ENCODE data around the gene GNG3.
"Not testable (repeated sequence)": the region's sequence is repeated elsewhere in the genome, so short reads cannot be mapped to it uniquely, and the experiment has no call there.

Gene GNG3

DNA sequence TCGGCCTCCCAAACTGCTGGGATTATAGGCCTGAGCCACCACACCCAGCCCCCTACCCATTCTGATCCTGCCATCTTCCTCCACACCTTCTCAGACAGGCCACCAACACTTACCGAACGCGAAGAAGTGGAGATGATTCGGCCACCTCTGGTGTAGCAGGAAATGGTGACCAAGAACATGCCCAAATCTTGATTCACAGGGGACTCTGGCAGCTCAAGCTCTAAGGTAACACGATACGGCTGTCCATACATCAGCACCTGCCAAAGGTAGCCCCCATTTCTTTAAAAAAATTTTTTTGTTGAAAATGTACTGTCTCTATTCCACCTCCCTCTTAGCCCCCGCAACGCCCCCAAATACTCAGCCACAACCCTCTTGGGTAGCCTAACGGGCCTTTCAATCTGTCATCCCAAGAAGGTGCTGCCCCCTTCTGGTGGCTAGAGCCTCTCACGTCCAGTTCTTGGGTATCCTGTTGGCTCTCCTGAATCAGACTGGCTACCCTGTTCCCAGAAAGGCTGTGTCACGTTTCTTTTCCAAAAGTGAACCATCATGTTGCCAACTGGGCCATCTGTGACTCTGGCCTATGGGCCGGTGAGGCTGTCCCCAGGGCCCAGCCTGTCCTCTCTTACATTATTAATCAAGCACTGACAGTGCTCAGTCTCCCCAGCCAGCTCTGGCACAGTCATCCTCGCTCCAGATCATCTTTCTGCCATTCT, 12.9 kb upstream of the GNG3 start:
- no peaks in the 10 kb centered on the region for H3K9me3 ChIP-seq (ENCODE audit: control insufficient read depth, low read length)
- H3K4me2 ChIP-seq (ENCODE audit: low read length): no peak overlapping the region
- peaks cover 3% of the 10 kb centered on the region for H3K79me2 ChIP-seq
- H3K36me3 ChIP-seq (ENCODE audit: control insufficient read depth, insufficient read depth, low read length): no peaks in the 10 kb centered on the region
- TF ChIP-seq, protein P1, sequence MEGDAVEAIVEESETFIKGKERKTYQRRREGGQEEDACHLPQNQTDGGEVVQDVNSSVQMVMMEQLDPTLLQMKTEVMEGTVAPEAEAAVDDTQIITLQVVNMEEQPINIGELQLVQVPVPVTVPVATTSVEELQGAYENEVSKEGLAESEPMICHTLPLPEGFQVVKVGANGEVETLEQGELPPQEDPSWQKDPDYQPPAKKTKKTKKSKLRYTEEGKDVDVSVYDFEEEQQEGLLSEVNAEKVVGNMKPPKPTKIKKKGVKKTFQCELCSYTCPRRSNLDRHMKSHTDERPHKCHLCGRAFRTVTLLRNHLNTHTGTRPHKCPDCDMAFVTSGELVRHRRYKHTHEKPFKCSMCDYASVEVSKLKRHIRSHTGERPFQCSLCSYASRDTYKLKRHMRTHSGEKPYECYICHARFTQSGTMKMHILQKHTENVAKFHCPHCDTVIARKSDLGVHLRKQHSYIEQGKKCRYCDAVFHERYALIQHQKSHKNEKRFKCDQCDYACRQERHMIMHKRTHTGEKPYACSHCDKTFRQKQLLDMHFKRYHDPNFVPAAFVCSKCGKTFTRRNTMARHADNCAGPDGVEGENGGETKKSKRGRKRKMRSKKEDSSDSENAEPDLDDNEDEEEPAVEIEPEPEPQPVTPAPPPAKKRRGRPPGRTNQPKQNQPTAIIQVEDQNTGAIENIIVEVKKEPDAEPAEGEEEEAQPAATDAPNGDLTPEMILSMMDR (IDR thresholded peaks at IDR 0.05): peak; percentile 56
- no peaks in the 10 kb centered on the region for H3K4me1 ChIP-seq
- H3K4me3 ChIP-seq (ENCODE audit: low read depth, low read length): no peak overlapping the region
- H3K27me3 ChIP-seq (ENCODE audit: control insufficient read depth, insufficient read depth, low read length): no peaks in the 10 kb centered on the region
- no peak overlapping the region for H3K27ac ChIP-seq
- H2AFZ ChIP-seq: no peak overlapping the region
- H3K9ac ChIP-seq: no peak overlapping the region

- Histone ChIP-seq H3K27me3 (ENCODE audit: control insufficient read depth, insufficient read depth, low read length) (no peaks in the 10 kb centered on the region), H3K79me2 (peaks cover 3% of the 10 kb centered on the region), H3K9ac (no peak overlapping the region), H3K4me3 (ENCODE audit: low read depth, low read length) (no peak overlapping the region), H3K4me1 (peaks cover 5% of the 10 kb centered on the region), H3K36me3 (ENCODE audit: control insufficient read depth, insufficient read depth, low read length) (no peaks in the 10 kb centered on the region), H2AFZ (no peak overlapping the region), H3K27ac (no peak overlapping the region), H3K4me2 (ENCODE audit: low read length) (no peak overlapping the region), H3K9me3 (ENCODE audit: control insufficient read depth, low read length) (no peaks in the 10 kb centered on the region)
- TF ChIP-seq, protein P1 (IDR thresholded peaks at IDR 0.05): no peak
Measured at GRCh38 chr11:62702246-62702645, 5.2 kb upstream of the GNG3 start.

- H2AFZ ChIP-seq; H3K36me3 ChIP-seq (ENCODE audit: control insufficient read depth, insufficient read depth, low read length); H3K27me3 ChIP-seq (ENCODE audit: control insufficient read depth, insufficient read depth, low read length); H3K9ac ChIP-seq; H3K4me3 ChIP-seq (ENCODE audit: low read depth, low read length); H3K9me3 ChIP-seq (ENCODE audit: control insufficient read depth, low read length); H3K27ac ChIP-seq; H3K4me1 ChIP-seq; H3K79me2 ChIP-seq; H3K4me2 ChIP-seq (ENCODE audit: low read length): not testable (repeated sequence)
Measured at GRCh38 chr11:62703921-62704320, 3.6 kb upstream of the GNG3 start.

DNA sequence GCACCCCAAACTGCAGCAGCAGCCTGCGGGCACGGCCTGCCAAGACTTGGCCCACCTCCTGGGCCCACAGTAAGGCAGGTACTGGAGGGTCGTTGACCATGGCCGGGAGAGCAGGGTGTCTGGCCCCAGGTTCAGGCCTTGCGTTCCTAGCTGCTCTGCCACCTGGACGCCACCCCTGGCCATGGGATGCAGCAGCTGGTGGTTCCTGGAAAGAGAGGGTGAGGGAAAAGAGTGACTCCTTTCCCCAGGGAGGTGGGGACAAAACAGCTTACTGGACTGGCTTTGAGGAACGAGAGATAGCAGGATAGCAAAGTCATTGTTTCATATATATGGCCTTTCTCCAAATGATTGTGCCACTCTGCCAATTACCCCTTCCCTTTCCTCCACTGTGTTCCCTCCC, 2.1 kb upstream of the GNG3 start:
- TF ChIP-seq, protein P1 (IDR thresholded peaks at IDR 0.05): no peak
- peak overlapping the region; percentile 76 for H3K4me2 ChIP-seq (ENCODE audit: low read length)
- peak overlapping the region; percentile 78 for H3K4me3 ChIP-seq (ENCODE audit: low read depth, low read length)
- H3K9ac ChIP-seq: no peak overlapping the region
- no peaks in the 10 kb centered on the region for H3K36me3 ChIP-seq (ENCODE audit: control insufficient read depth, insufficient read depth, low read length)
- peaks cover 7% of the 10 kb centered on the region for H3K4me1 ChIP-seq
- H3K79me2 ChIP-seq: no peaks in the 10 kb centered on the region
- no peaks in the 10 kb centered on the region for H3K27me3 ChIP-seq (ENCODE audit: control insufficient read depth, insufficient read depth, low read length)
- H3K9me3 ChIP-seq (ENCODE audit: control insufficient read depth, low read length): no peaks in the 10 kb centered on the region
- H3K27ac ChIP-seq: peak overlapping the region; percentile 78
- peak overlapping the region; percentile 68 for H2AFZ ChIP-seq

DNA sequence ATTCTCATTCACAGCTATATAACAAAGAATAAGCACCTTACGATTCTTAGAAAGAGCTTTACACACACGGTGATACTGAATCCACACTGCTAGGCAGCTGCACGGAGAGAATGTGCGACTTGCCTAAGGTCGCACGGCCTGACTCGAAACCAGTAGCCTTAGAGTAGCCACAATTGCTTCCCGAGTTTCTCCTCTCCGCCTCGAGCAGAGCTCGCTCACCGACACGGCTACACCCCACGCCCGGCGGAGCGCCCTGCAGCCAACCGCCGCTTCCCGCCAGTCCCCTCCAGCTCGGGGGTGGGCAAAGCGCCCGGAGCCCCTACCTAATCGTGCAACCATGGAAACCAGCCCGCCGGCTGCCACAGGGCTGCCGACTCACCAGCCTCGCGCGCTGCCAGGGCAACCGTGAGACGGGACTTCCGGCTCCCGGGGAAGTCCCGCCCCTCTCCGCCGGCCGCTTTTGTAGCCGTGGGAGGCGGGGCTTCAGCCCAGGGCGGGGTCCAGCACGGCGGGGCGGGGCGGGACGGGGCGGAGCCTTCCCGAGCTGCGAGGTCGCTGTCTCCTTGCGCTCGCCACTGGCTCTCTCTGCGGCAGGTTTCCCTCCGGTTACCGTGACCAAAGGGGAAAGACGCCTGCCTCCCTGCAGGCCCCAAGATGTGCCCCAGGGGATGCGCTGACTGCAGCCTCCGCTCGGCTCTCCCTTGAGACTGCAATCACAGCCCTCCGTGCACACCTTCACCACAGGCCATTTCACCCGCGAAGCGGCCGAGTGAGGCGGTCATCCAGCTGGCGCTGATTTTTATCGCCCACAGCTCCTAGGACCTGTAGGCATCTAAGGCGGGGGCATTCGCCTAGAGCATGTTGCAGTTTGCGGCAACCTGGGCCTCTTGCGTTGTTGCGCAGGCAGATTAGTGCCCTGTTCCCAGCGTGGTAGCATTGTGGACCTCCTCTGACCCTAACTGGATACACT, 1.3 kb upstream of the GNG3 start:
- H3K36me3 ChIP-seq (ENCODE audit: control insufficient read depth, insufficient read depth, low read length): no peaks in the 10 kb centered on the region
- TF ChIP-seq, protein P1 (IDR thresholded peaks at IDR 0.05): no peak
- no peaks in the 10 kb centered on the region for H3K27me3 ChIP-seq (ENCODE audit: control insufficient read depth, insufficient read depth, low read length)
- H3K9ac ChIP-seq: no peak overlapping the region
- peaks cover 7% of the 10 kb centered on the region for H3K4me1 ChIP-seq
- peak overlapping the region; percentile 78 for H3K27ac ChIP-seq
- H3K79me2 ChIP-seq: no peaks in the 10 kb centered on the region
- peak overlapping the region; percentile 71 for H2AFZ ChIP-seq
- peak overlapping the region; percentile 94 for H3K4me2 ChIP-seq (ENCODE audit: low read length)
- H3K4me3 ChIP-seq (ENCODE audit: low read depth, low read length): peak overlapping the region; percentile 78
- H3K9me3 ChIP-seq (ENCODE audit: control insufficient read depth, low read length): no peaks in the 10 kb centered on the region

Data from parathyroid adenoma (tissue), 2 donors.